Neural crest cell (in vitro differentiated cells): Measurements from ENCODE around the gene NINJ1. TPM values are rescaled to one million over a fixed set of nuclear protein-coding genes. Genes with fewer than 3 reads are reported as not detected.
A peak's percentile ranks its signal among the peaks of the same experiment; 100 is the strongest.

Experiments used
- DNase-seq: peaks from one replicate; pipeline ENCODE4 v3.0.0; 2021; ENCODE audit warnings: low read depth, mixed read lengths, low spot score
- H3K27ac Mint-ChIP-seq: one replicate; pipeline ENCODE4 v1.8.0; 2021; ENCODE audit warnings: mild to moderate bottlenecking, mixed read lengths; ENCODE audit not compliant: unreplicated experiment
- H3K27me3 Mint-ChIP-seq: 2 replicates; pipeline ENCODE4 v1.8.0; 2021; ENCODE audit warnings: low read depth, mild to moderate bottlenecking, mixed read lengths
- H3K36me3 Mint-ChIP-seq: 2 replicates; pipeline ENCODE4 v1.8.0; 2021; ENCODE audit warnings: low read depth, mild to moderate bottlenecking, mixed read lengths
- H3K4me1 Mint-ChIP-seq: 2 replicates; pipeline ENCODE4 v1.8.0; 2021; ENCODE audit warnings: mixed read lengths
- H3K4me3 Mint-ChIP-seq: one replicate; pipeline ENCODE4 v1.8.0; 2021; ENCODE audit warnings: mild to moderate bottlenecking, mixed read lengths
- H3K9me3 Mint-ChIP-seq: 2 replicates; pipeline ENCODE4 v1.8.0; 2021; ENCODE audit warnings: mixed read lengths
- total RNA-seq: library from RNA; stranded (reverse); gene quantifications from 2 replicates; pipeline ENCODE4 v1.2.1, GENCODE V29; 2021
- TF ChIP-seq, protein P1 (sequence below): fragments of 200-600 bp; sonication (generic); conservative IDR thresholded peaks from 2 replicates; pipeline ENCODE4 v1.5.0; 2021; ENCODE audit warnings: antibody characterized with exemption, mild to moderate bottlenecking

NINJ1 gene
- total RNA-seq, 1 donor from 2014 or later, result 17.8 TPM

DNA sequence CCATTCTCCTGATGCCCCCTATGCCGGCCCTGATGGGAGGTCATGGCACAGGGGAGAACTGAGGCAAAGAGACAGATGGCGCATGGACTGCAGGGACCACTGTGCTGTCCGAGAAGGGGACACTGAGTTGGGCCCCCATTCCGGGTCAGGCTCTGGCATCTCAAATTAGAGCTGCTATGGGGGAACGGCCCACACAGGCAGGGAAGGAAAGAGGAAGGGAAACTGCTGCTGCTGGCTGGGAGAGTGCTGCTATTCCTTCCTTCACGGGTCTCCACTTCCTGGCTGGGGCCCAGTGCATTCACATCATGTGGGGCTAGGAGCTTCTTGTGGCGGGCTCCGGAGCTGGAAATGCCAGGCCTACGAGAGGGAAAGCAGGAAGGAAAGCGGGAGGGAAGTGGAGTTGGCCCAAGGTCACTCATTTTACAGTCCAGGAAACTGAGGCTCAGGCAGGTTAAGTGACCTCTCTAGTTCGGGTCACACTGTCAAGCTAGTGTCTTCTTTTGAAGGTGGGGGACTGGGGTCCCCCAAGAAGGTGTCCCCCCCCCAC is 39.3 kb downstream of the NINJ1 start:
- no peak for DNase-seq

DNA sequence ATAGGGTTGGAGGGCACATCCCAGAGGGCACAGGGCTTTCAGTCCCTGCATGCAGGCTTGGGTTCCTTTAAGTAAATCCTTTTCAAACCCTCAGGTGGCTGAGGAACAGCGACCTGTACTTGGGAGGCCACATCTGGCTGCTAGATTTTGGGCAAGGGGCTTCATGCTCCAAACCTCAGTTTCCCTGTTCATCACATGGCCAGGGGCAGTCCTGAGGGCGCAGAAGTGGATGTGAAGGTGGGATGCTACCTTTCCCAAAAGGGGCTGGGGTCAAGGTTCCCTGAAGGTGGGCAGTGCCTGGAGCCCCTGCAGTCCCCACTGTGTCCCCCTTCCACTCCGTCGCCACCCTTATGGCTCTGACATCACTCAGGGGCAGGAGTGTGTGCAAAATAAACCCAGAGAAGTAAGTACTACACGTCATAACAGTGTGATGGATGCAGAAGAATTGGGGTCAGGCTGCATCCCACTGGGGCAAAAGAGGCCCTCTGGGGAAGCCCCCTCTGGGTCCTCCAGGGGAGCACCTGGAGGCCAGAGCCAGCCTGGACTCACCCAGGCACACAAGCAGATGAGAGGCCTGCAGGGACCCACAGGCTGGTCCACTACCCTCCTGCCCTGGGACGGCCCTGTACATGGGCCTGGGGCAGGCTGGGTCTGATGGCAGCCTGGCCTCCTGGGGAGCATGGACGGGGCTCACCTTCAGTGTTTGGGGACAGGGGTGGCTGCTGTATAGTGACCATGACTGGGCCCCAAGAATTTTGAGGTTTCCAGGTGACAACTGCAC is 40.0 kb downstream of the NINJ1 start:
- no peak overlapping the region for H3K27ac Mint-ChIP-seq
- DNase-seq, result no peak
- peaks cover 43% of the 10 kb centered on the region for H3K4me1 Mint-ChIP-seq
- no peaks in the 10 kb centered on the region for H3K36me3 Mint-ChIP-seq
- TF ChIP-seq, protein P1, sequence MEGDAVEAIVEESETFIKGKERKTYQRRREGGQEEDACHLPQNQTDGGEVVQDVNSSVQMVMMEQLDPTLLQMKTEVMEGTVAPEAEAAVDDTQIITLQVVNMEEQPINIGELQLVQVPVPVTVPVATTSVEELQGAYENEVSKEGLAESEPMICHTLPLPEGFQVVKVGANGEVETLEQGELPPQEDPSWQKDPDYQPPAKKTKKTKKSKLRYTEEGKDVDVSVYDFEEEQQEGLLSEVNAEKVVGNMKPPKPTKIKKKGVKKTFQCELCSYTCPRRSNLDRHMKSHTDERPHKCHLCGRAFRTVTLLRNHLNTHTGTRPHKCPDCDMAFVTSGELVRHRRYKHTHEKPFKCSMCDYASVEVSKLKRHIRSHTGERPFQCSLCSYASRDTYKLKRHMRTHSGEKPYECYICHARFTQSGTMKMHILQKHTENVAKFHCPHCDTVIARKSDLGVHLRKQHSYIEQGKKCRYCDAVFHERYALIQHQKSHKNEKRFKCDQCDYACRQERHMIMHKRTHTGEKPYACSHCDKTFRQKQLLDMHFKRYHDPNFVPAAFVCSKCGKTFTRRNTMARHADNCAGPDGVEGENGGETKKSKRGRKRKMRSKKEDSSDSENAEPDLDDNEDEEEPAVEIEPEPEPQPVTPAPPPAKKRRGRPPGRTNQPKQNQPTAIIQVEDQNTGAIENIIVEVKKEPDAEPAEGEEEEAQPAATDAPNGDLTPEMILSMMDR, result no peak
- H3K27me3 Mint-ChIP-seq, result peaks cover 2% of the 10 kb centered on the region
- no peaks in the 10 kb centered on the region for H3K9me3 Mint-ChIP-seq
- H3K4me3 Mint-ChIP-seq, result peak overlapping the region; percentile 83

More for the DNA sequence above, 39.3 kb downstream of the NINJ1 start:
- no peaks in the 10 kb centered on the region for H3K36me3 Mint-ChIP-seq
- no peaks in the 10 kb centered on the region for H3K9me3 Mint-ChIP-seq
- H3K27me3 Mint-ChIP-seq, result peaks cover 2% of the 10 kb centered on the region
- H3K4me3 Mint-ChIP-seq, result peak overlapping the region; percentile 83
- TF ChIP-seq, protein P1, result no peak
- peaks cover 43% of the 10 kb centered on the region for H3K4me1 Mint-ChIP-seq
- peak overlapping the region; percentile 81 for H3K27ac Mint-ChIP-seq

GRCh38 chr9:93093127-93093876 is 40.7 kb downstream of the NINJ1 start:
- Mint-ChIP-seq H3K9me3 (no peaks in the 10 kb centered on the region), H3K4me1 (peaks cover 42% of the 10 kb centered on the region), H3K4me3 (no peak overlapping the region), H3K27me3 (peaks cover 2% of the 10 kb centered on the region), H3K27ac (peak overlapping the region; percentile 74), H3K36me3 (no peaks in the 10 kb centered on the region)
- DNase-seq, result no peak
- TF ChIP-seq, protein P1, result no peak

GRCh38 chr9:93092251-93092991 is 41.6 kb downstream of the NINJ1 start:
- Mint-ChIP-seq H3K9me3 (no peaks in the 10 kb centered on the region), H3K27ac (peak overlapping the region; percentile 22), H3K27me3 (peaks cover 2% of the 10 kb centered on the region), H3K4me1 (peaks cover 34% of the 10 kb centered on the region), H3K36me3 (no peaks in the 10 kb centered on the region), H3K4me3 (peak overlapping the region; percentile 56)
- no peak for DNase-seq
- TF ChIP-seq, protein P1, result no peak

GRCh38 chr9:93091453-93092081 is 42.5 kb downstream of the NINJ1 start:
- H3K4me3 Mint-ChIP-seq, result no peak overlapping the region
- no peak for DNase-seq

More at GRCh38 chr9:93091453-93092081, 42.5 kb downstream of the NINJ1 start:
- H3K27me3 Mint-ChIP-seq, result peaks cover 2% of the 10 kb centered on the region
- no peaks in the 10 kb centered on the region for H3K36me3 Mint-ChIP-seq
- TF ChIP-seq, protein P1, result no peak
- peaks cover 30% of the 10 kb centered on the region for H3K4me1 Mint-ChIP-seq
- no peaks in the 10 kb centered on the region for H3K9me3 Mint-ChIP-seq
- H3K27ac Mint-ChIP-seq, result peak overlapping the region; percentile 70
